ENCODE data around the gene ULBP3.

DNA sequence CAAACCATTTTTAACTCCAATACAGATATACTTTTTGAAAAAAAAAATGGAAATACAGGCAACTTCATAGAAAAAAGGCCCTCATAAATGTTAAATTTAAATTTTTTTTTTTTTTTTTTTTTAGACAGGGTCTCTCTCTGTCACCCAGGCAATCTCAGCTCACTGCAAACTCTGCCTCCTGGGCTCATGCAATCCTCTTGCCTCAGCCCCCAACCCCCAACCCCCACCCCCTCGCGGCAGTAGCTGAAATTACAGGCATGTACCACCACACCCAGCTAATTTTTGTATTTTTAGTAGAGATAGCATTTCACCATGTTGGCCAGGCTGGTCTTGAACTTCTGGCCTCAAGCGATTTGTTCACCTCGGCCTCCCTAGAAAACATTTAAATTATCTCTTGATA is 12.8 kb upstream of the ULBP3 start:
- TF ChIP-seq, protein P1, sequence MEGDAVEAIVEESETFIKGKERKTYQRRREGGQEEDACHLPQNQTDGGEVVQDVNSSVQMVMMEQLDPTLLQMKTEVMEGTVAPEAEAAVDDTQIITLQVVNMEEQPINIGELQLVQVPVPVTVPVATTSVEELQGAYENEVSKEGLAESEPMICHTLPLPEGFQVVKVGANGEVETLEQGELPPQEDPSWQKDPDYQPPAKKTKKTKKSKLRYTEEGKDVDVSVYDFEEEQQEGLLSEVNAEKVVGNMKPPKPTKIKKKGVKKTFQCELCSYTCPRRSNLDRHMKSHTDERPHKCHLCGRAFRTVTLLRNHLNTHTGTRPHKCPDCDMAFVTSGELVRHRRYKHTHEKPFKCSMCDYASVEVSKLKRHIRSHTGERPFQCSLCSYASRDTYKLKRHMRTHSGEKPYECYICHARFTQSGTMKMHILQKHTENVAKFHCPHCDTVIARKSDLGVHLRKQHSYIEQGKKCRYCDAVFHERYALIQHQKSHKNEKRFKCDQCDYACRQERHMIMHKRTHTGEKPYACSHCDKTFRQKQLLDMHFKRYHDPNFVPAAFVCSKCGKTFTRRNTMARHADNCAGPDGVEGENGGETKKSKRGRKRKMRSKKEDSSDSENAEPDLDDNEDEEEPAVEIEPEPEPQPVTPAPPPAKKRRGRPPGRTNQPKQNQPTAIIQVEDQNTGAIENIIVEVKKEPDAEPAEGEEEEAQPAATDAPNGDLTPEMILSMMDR (conservative IDR thresholded peaks at IDR 0.05; ENCODE audit: low read length): no peak
- no peak for TF ChIP-seq EZH2phosphoT487 (IDR thresholded peaks at IDR 0.05; ENCODE audit: borderline replicate concordance)
